ENCODE data around the gene OAS2. TPM values are rescaled to one million over a fixed set of nuclear protein-coding genes. Genes with fewer than 3 reads are reported as not detected.

Gene OAS2
- total and polyA plus RNA-seq, 2 of the 8 experiments (the other 6 are each of a cell fraction or from before 2014, with no cell fraction given): 0.06 TPM; not detected in 1

DNA sequence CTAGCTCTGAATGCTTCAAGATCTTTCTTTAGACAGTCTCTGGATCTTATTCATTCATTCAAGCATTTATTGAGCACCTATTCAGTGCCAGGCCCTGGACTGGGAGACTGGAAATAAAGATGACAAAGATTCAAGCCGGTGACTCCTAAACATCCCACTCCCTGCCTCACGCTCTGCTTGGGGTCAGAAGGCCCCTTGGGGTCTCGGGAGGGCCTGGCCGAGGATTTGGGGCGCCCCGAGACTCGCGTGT, 78.0 kb downstream of the OAS2 start:
- FAIRE-seq: no peak
- Histone ChIP-seq H3K14ac (ENCODE audit: insufficient read length) (no peak overlapping the region), H3K4me3 (ENCODE audit: extremely low read depth in 1 of 4, insufficient read depth in 2 of 4, low read depth in 3 of 4, low read length in 4 of 4) (peak overlapping the region; percentile 46 to 77 (median 55); a peak in 6 of 8 replicates), H2AK5ac (ENCODE audit: low read depth, low read length) (no peak overlapping the region), H4K8ac (ENCODE audit: extremely low read depth, insufficient read depth, low read length) (no peak overlapping the region; the same call in 1 of the 2 replicates), H4K91ac (replicated peaks; ENCODE audit: insufficient read length, low read length) (no peak overlapping the region), H3K79me1 (ENCODE audit: low read depth, low read length) (no peaks in the 10 kb centered on the region), H3K56ac (replicated peaks; ENCODE audit: insufficient read length, low read depth, low read length) (no peak overlapping the region), H2AFZ (ENCODE audit: low read length) (no peak overlapping the region), H4K5ac (ENCODE audit: insufficient read length, low read depth, low read length) (no peak overlapping the region), H3K9ac (replicated peaks in 1 of 4; ENCODE audit: extremely low read depth in 1 of 4, low read depth in 3 of 4, low read length in 3 of 4) (no peak overlapping the region), H3K18ac (ENCODE audit: extremely low read depth, low read length) (no peak overlapping the region), H3K4ac (replicated peaks; ENCODE audit: insufficient read length, low read depth, low read length) (no peak overlapping the region), H4K20me1 (replicated peaks in 1 of 2; ENCODE audit: control insufficient read depth in 1 of 2, insufficient read depth in 2 of 2, low read length in 2 of 2) (no peaks in the 10 kb centered on the region), H3K23me2 (ENCODE audit: low read depth, low read length) (peaks cover 14% of the 10 kb centered on the region; the same call in 1 of the 2 replicates), H3K27me3 (replicated peaks in 1 of 4; ENCODE audit: control insufficient read depth in 3 of 4, extremely low read depth in 1 of 4, insufficient read depth in 3 of 4, low read length in 3 of 4) (peaks cover 0 to 22% (median 19%) of the 10 kb centered on the region in 4 experiments; a peak in 6 of 7 replicates), H3K79me2 (ENCODE audit: control insufficient read depth in 1 of 2, insufficient read depth in 2 of 2, low read length in 2 of 2) (no peaks in the 10 kb centered on the region), H3K27ac (ENCODE audit: low read depth, low read length) (no peak overlapping the region), H3K23ac (ENCODE audit: insufficient read length) (no peak overlapping the region), H3K9me3 (ENCODE audit: insufficient read depth in 2 of 2, low read depth in 1 of 2, low read length in 1 of 2) (no peaks in the 10 kb centered on the region), H2BK12ac (ENCODE audit: low read depth, low read length) (no peak overlapping the region), H3K36me3 (ENCODE audit: control insufficient read depth in 2 of 4, insufficient read depth in 4 of 4, low read length in 3 of 4) (no peaks in the 10 kb centered on the region), H2BK15ac (ENCODE audit: low read length) (no peak overlapping the region), H3K4me2 (ENCODE audit: insufficient read depth in 1 of 2, low read depth in 2 of 2, low read length in 2 of 2) (peak overlapping the region; percentile 50 to 76), H2BK120ac (replicated peaks; ENCODE audit: low read depth, low read length) (no peak overlapping the region), H2BK5ac (ENCODE audit: low read depth, low read length) (no peak overlapping the region), H3K4me1 (replicated peaks in 1 of 4; ENCODE audit: control insufficient read depth in 3 of 4, insufficient read depth in 4 of 4, low read length in 3 of 4) (peaks cover 0 to 4% (median 2%) of the 10 kb centered on the region in 4 experiments; a peak in 3 of 7 replicates), H2BK20ac (ENCODE audit: low read length) (no peak overlapping the region)
- no peak for DNase-seq (ENCODE audit: low read depth in 1 of 2, low spot score in 2 of 2)
- ChIA-PET CTCF (ENCODE audit: partially characterized antibody) (interaction anchor here (0.9 to 2.0 kb wide), 4 partner anchors 14 to 63 kb away, joined by 3 to 5 read pairs (median 4); no protein-coding TSS in a partner anchor), POLR2A (ENCODE audit: partially characterized antibody) (interaction anchor here (1.6 kb wide), 1 partner anchor 97 kb away, joined by 3 read pairs; no protein-coding TSS in a partner anchor)
- 21% methylated on average over 4 of the region's 8 CpGs; no CpG with 5 or more reads in 1 of the 2 experiments for WGBS, 2 experiments (ENCODE audit: extremely low coverage in 1 of 2, insufficient coverage in 1 of 2, insufficient read length in 1 of 2, insufficient replicate concordance in 2 of 2, low coverage in 1 of 2, low lambda C conversion rate in 2 of 2, missing lambda C conversion rate in 1 of 2)
- TF ChIP-seq TAF1 (IDR thresholded peaks at IDR 0.05; ENCODE audit: low read depth, low read length) (no peak), HDAC6 (IDR thresholded peaks at IDR 0.05; ENCODE audit: low read depth, low read length) (no peak), CBX5 (IDR thresholded peaks at IDR 0.05; ENCODE audit: low read depth, low read length) (no peak), JUND (IDR thresholded peaks at IDR 0.05; ENCODE audit: low read length) (no peak), RAD21 (IDR thresholded peaks at IDR 0.05 in 1 of 2, conservative IDR thresholded peaks at IDR 0.05 in 1 of 2; ENCODE audit: low read depth in 2 of 2, low read length in 2 of 2) (no peak), HDAC2 (IDR thresholded peaks at IDR 0.05; ENCODE audit: borderline replicate concordance in 1 of 2, low read depth in 2 of 2, low read length in 2 of 2) (no peak), CHD2 (IDR thresholded peaks at IDR 0.05; ENCODE audit: low read length) (no peak), TAF7 (optimal IDR thresholded peaks at IDR 0.05; ENCODE audit: borderline replicate concordance, low read depth, low read length) (no peak)
- TF ChIP-seq, protein P1, sequence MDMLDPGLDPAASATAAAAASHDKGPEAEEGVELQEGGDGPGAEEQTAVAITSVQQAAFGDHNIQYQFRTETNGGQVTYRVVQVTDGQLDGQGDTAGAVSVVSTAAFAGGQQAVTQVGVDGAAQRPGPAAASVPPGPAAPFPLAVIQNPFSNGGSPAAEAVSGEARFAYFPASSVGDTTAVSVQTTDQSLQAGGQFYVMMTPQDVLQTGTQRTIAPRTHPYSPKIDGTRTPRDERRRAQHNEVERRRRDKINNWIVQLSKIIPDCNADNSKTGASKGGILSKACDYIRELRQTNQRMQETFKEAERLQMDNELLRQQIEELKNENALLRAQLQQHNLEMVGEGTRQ (IDR thresholded peaks at IDR 0.05; ENCODE audit: low read length): no peak
- TF ChIP-seq, protein P2, sequence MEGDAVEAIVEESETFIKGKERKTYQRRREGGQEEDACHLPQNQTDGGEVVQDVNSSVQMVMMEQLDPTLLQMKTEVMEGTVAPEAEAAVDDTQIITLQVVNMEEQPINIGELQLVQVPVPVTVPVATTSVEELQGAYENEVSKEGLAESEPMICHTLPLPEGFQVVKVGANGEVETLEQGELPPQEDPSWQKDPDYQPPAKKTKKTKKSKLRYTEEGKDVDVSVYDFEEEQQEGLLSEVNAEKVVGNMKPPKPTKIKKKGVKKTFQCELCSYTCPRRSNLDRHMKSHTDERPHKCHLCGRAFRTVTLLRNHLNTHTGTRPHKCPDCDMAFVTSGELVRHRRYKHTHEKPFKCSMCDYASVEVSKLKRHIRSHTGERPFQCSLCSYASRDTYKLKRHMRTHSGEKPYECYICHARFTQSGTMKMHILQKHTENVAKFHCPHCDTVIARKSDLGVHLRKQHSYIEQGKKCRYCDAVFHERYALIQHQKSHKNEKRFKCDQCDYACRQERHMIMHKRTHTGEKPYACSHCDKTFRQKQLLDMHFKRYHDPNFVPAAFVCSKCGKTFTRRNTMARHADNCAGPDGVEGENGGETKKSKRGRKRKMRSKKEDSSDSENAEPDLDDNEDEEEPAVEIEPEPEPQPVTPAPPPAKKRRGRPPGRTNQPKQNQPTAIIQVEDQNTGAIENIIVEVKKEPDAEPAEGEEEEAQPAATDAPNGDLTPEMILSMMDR (IDR thresholded peaks at IDR 0.05; ENCODE audit: control extremely low read depth in 1 of 3, insufficient read depth in 1 of 3, low read depth in 1 of 3, low read length in 3 of 3): no peak
